ENCODE measurements around the gene SGMS1.

SGMS1 gene

DNA sequence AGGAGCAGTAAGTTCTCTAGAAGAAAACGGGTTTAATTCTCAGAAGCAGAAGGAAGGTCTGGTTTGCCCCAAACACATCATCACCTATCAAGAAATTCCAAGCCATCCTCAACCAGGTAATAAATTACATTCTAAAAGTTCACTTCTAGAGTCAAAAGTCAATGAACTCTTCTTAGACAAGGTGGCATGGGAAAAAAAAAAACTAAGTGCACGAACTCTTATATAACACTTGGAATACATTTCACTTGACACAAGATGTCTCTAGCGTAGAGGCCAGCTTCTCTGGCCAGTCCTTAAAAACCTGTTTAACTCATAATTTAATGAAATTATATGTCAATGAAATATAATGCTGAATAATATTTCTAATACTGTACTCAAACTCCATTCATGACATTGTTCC, 200.3 kb downstream of the SGMS1 start:
- FAIRE-seq (no peak), DNase-seq (ENCODE audit: insufficient read length, low spot score) (no peak)
- TF ChIP-seq POLR2AphosphoS5 (IDR thresholded peaks at IDR 0.05; ENCODE audit: low read depth, low read length): no peak
- no peak for TF ChIP-seq TAF1 (IDR thresholded peaks at IDR 0.05; ENCODE audit: low read depth, low read length)
- no peak for TF ChIP-seq PAX5 (IDR thresholded peaks at IDR 0.05; ENCODE audit: insufficient read depth, low read length, severe bottlenecking)
- TF ChIP-seq SPI1 (IDR thresholded peaks at IDR 0.05; ENCODE audit: low read depth, low read length): no peak
- no peak for TF ChIP-seq POU2F2 (IDR thresholded peaks at IDR 0.05; ENCODE audit: low read depth, low read length)
- TF ChIP-seq POLR2A (IDR thresholded peaks at IDR 0.05; ENCODE audit: low read depth, low read length): no peak

- DNase-seq (ENCODE audit: insufficient read length, low spot score) (no peak), FAIRE-seq (no peak)
- TF ChIP-seq SPI1 (IDR thresholded peaks at IDR 0.05; ENCODE audit: low read depth, low read length): peak; percentile 48; the same call in 1 of the 2 replicates
- no peak for TF ChIP-seq TAF1 (IDR thresholded peaks at IDR 0.05; ENCODE audit: low read depth, low read length)
Measured at GRCh38 chr10:50422259-50422658, 201.5 kb downstream of the SGMS1 start.

GRCh38 chr10:50421026-50421719, 202.6 kb downstream of the SGMS1 start:
- DNase-seq (ENCODE audit: insufficient read length, low spot score) (no peak), FAIRE-seq (peak; percentile 70)
- TF ChIP-seq TAF1 (IDR thresholded peaks at IDR 0.05; ENCODE audit: low read depth, low read length): no peak
- TF ChIP-seq POLR2A (IDR thresholded peaks at IDR 0.05; ENCODE audit: low read depth, low read length): no peak
- peak; percentile 63 for TF ChIP-seq SPI1 (IDR thresholded peaks at IDR 0.05; ENCODE audit: low read depth, low read length)
- TF ChIP-seq POLR2AphosphoS5 (IDR thresholded peaks at IDR 0.05; ENCODE audit: low read depth, low read length): no peak
- 0 out of 2 replicates have a peak, but pooled peaks have one; percentile 6 for TF ChIP-seq POU2F2 (IDR thresholded peaks at IDR 0.05; ENCODE audit: low read depth, low read length)
- TF ChIP-seq PAX5 (IDR thresholded peaks at IDR 0.05; ENCODE audit: insufficient read depth, low read length, severe bottlenecking): peak; percentile 43

GRCh38 chr10:50420196-50420595, 203.6 kb downstream of the SGMS1 start:
- FAIRE-seq (no peak), DNase-seq (ENCODE audit: insufficient read length, low spot score) (no peak)
- no peak for TF ChIP-seq PAX5 (IDR thresholded peaks at IDR 0.05; ENCODE audit: insufficient read depth, low read length, severe bottlenecking)
- no peak for TF ChIP-seq TAF1 (IDR thresholded peaks at IDR 0.05; ENCODE audit: low read depth, low read length)
- no peak for TF ChIP-seq POLR2A (IDR thresholded peaks at IDR 0.05; ENCODE audit: low read depth, low read length)
- no peak for TF ChIP-seq SPI1 (IDR thresholded peaks at IDR 0.05; ENCODE audit: low read depth, low read length)

- FAIRE-seq: no peak
- TF ChIP-seq TAF1 (IDR thresholded peaks at IDR 0.05; ENCODE audit: low read depth, low read length): no peak
- no peak for TF ChIP-seq POLR2AphosphoS5 (IDR thresholded peaks at IDR 0.05; ENCODE audit: low read depth, low read length)
- no peak for TF ChIP-seq POU2F2 (IDR thresholded peaks at IDR 0.05; ENCODE audit: low read depth, low read length)
- TF ChIP-seq PAX5 (IDR thresholded peaks at IDR 0.05; ENCODE audit: insufficient read depth, low read length, severe bottlenecking): no peak
- TF ChIP-seq SPI1 (IDR thresholded peaks at IDR 0.05; ENCODE audit: low read depth, low read length): no peak
- TF ChIP-seq POLR2A (IDR thresholded peaks at IDR 0.05; ENCODE audit: low read depth, low read length): no peak
- DNase-seq (ENCODE audit: insufficient read length, low spot score): no peak
Measured at GRCh38 chr10:50419756-50420155, 204.0 kb downstream of the SGMS1 start.

- DNase-seq (ENCODE audit: insufficient read length, low spot score) (no peak), FAIRE-seq (no peak)
- TF ChIP-seq POLR2A (IDR thresholded peaks at IDR 0.05; ENCODE audit: low read depth, low read length): no peak
- no peak for TF ChIP-seq POLR2AphosphoS5 (IDR thresholded peaks at IDR 0.05; ENCODE audit: low read depth, low read length)
- no peak for TF ChIP-seq SPI1 (IDR thresholded peaks at IDR 0.05; ENCODE audit: low read depth, low read length)
- TF ChIP-seq TAF1 (IDR thresholded peaks at IDR 0.05; ENCODE audit: low read depth, low read length): no peak
- no peak for TF ChIP-seq POU2F2 (IDR thresholded peaks at IDR 0.05; ENCODE audit: low read depth, low read length)
- no peak for TF ChIP-seq PAX5 (IDR thresholded peaks at IDR 0.05; ENCODE audit: insufficient read depth, low read length, severe bottlenecking)
Measured at GRCh38 chr10:50419091-50419490, 204.7 kb downstream of the SGMS1 start.

GRCh38 chr10:50417886-50418830, 205.6 kb downstream of the SGMS1 start:
- FAIRE-seq (peak; percentile 54), DNase-seq (ENCODE audit: insufficient read length, low spot score) (peak; percentile 53)
- TF ChIP-seq POLR2A (IDR thresholded peaks at IDR 0.05; ENCODE audit: low read depth, low read length) (no peak), SPI1 (IDR thresholded peaks at IDR 0.05; ENCODE audit: low read depth, low read length) (no peak), TAF1 (IDR thresholded peaks at IDR 0.05; ENCODE audit: low read depth, low read length) (no peak), POLR2AphosphoS5 (IDR thresholded peaks at IDR 0.05; ENCODE audit: low read depth, low read length) (no peak), POU2F2 (IDR thresholded peaks at IDR 0.05; ENCODE audit: low read depth, low read length) (no peak)

DNA sequence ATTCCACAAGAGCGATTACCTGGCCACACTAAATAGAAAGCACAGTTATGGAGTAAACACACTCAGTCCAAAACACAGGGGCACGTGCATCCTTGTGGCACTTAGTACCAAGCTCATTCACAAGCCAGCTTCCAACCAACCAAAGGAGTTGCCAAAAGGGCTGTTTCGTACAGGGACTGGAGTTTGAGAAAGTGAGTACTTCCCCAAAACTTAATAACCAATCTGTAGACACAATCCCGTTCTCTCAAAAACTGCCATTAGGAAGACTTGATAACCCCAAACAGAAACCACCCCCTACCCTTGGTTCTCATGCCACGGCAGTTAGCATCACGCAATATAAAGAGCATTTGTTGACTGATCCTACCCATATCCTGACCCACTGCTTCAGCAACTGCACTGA, 206.3 kb downstream of the SGMS1 start:
- DNase-seq (ENCODE audit: insufficient read length, low spot score) (no peak), FAIRE-seq (no peak)
- TF ChIP-seq POLR2A (IDR thresholded peaks at IDR 0.05; ENCODE audit: low read depth, low read length): no peak

GRCh38 chr10:50416881-50417280, 206.9 kb downstream of the SGMS1 start:
- FAIRE-seq (no peak), DNase-seq (ENCODE audit: insufficient read length, low spot score) (no peak)
- no peak for TF ChIP-seq POU2F2 (IDR thresholded peaks at IDR 0.05; ENCODE audit: low read depth, low read length)
- TF ChIP-seq PAX5 (IDR thresholded peaks at IDR 0.05; ENCODE audit: insufficient read depth, low read length, severe bottlenecking): no peak
- no peak for TF ChIP-seq POLR2AphosphoS5 (IDR thresholded peaks at IDR 0.05; ENCODE audit: low read depth, low read length)
- TF ChIP-seq SPI1 (IDR thresholded peaks at IDR 0.05; ENCODE audit: low read depth, low read length): no peak
- TF ChIP-seq POLR2A (IDR thresholded peaks at IDR 0.05; ENCODE audit: low read depth, low read length): no peak
- TF ChIP-seq TAF1 (IDR thresholded peaks at IDR 0.05; ENCODE audit: low read depth, low read length): no peak

Data from GM12891 (cell line).